HepG2 (cell line): ENCODE results near the gene SERBP1. TPM values are rescaled to one million over a fixed set of nuclear protein-coding genes. Genes with fewer than 3 reads are reported as not detected.

ENCODE experiments used
- ATAC-seq: fragments of 200-7000 bp; cut with Tn5 transposase; 3 replicates; pipeline ENCODE4 v1.9.1; 2020; ENCODE audit warnings: mild to moderate bottlenecking, moderate library complexity
- BruUV-seq: library from RNA; stranded (reverse); fragments of 400-500 nt; replicated peaks from 2 replicates; lab custom pipeline; 2021; lab: Mats Ljungman, UMichigan
- CTCF ChIA-PET: fragments of 300-600 bp; formaldehyde crosslinking; extraction: SDS; loops from one replicate; lab custom pipeline; 2021; ENCODE audit warnings: low total read pairs, inconsistent platforms, low intra/inter-chr PET ratio; lab: Yijun Ruan, JAX
- POLR2A ChIA-PET: fragments of 350-600 bp; sonication (Branson Sonifier 250); formaldehyde crosslinking; loops from one replicate; lab custom pipeline; 2020; ENCODE audit warnings: antibody characterized with exemption, inconsistent platforms; lab: Yijun Ruan, JAX
- DNase-seq: peaks from one replicate; pipeline ENCODE4 v3.0.0-alpha.2; 2015; ENCODE audit warnings: low spot score
- FAIRE-seq: peaks from 3 replicates; lab custom pipeline; 2011; peaks lifted over from hg19 to GRCh38; lab: Jason Lieb, UNC
- H2AFZ ChIP-seq: one replicate; pipeline ENCODE4 v1.6.1; 2011; ENCODE audit warnings: low read length, inconsistent platforms
- H3K27ac ChIP-seq: fragments of 300-600 bp; 3 replicates; pipeline ENCODE4 v1.8.0; 2011; ENCODE audit warnings: mixed run types, mild to moderate bottlenecking, mixed read lengths, low read length, inconsistent platforms; ENCODE audit not compliant: insufficient read depth; ENCODE audit errors: extremely low read length
- H3K27me3 ChIP-seq, 2 experiments: fragments of 200-600 bp in 1 of 2; 2 replicates in 1 of 2; 3 replicates in 1 of 2; pipeline versions ENCODE4 v1.6.0 to v1.8.0; 2011; ENCODE audit warnings: low read length in 2 of 2, mild to moderate bottlenecking in 2 of 2, moderate library complexity in 2 of 2, inconsistent platforms in 1 of 2; ENCODE audit not compliant: insufficient read depth in 2 of 2, control insufficient read depth in 1 of 2
- H3K36me3 ChIP-seq, 2 experiments: fragments of 200-600 bp in 1 of 2; replicated peaks in 1 of 2; 2 replicates in 1 of 2; 3 replicates in 1 of 2; pipeline versions ENCODE4 v1.5.1 to v1.8.0; 2011; ENCODE audit warnings: low read length in 2 of 2, inconsistent platforms in 1 of 2; ENCODE audit not compliant: insufficient read depth in 2 of 2, control insufficient read depth in 1 of 2
- H3K4me1 ChIP-seq: 2 replicates; pipeline ENCODE4 v1.5.1; 2012; ENCODE audit warnings: low read length, inconsistent platforms; ENCODE audit not compliant: insufficient read depth
- H3K4me2 ChIP-seq: 2 replicates; pipeline ENCODE4 v1.6.0; 2011; ENCODE audit warnings: low read depth, low read length, inconsistent platforms
- H3K4me3 ChIP-seq, 3 experiments: fragments of 200-600 bp in 1 of 3; sonication (generic), shearing (Covaris generic) in 1 of 3; replicated peaks in 1 of 3; 2 replicates each; pipeline ENCODE4 v1.5.1; 2011 to 2016; ENCODE audit warnings: low read length in 3 of 3, inconsistent platforms in 2 of 3, low read depth in 2 of 3, mild to moderate bottlenecking in 2 of 3, control low read depth in 1 of 3, mixed read lengths in 1 of 3; ENCODE audit not compliant: insufficient read depth in 1 of 3
- H3K79me2 ChIP-seq: one replicate; pipeline ENCODE4 v1.6.1; 2011; ENCODE audit warnings: low read length, inconsistent platforms; ENCODE audit not compliant: insufficient read depth
- H3K9ac ChIP-seq: 2 replicates; pipeline ENCODE4 v1.6.0; 2011; ENCODE audit warnings: mild to moderate bottlenecking, low read depth, low read length, inconsistent platforms; ENCODE audit not compliant: insufficient read depth
- H3K9me3 ChIP-seq: 2 replicates; pipeline ENCODE4 v1.5.1; 2012; ENCODE audit warnings: mild to moderate bottlenecking, low read length
- H4K20me1 ChIP-seq: 2 replicates; pipeline ENCODE4 v1.6.0; 2011; ENCODE audit warnings: inconsistent platforms, mild to moderate bottlenecking, low read length, moderate library complexity; ENCODE audit not compliant: insufficient read depth
- HOMEZ ChIP-seq: IDR thresholded peaks from 2 replicates; pipeline ENCODE4 v1.6.1; 2016; ENCODE audit warnings: low read depth
- KLF6 ChIP-seq: IDR thresholded peaks from 2 replicates; pipeline ENCODE4 v1.8.0; 2016; ENCODE audit warnings: missing biosample characterization, missing genetic modification reagents
- REPIN1 ChIP-seq: sonication (generic); formaldehyde crosslinking; IDR thresholded peaks from 2 replicates; pipeline ENCODE4 v1.8.0; 2022; ENCODE audit warnings: missing genetic modification reagents, low read depth, mild to moderate bottlenecking, borderline replicate concordance
- ZNF136 ChIP-seq: sonication (generic); formaldehyde crosslinking; IDR thresholded peaks from 2 replicates; pipeline ENCODE4 v1.8.1; 2022; ENCODE audit warnings: low read depth, mild to moderate bottlenecking, moderate library complexity, missing genetic modification reagents
- ZNF251 ChIP-seq: sonication (generic); formaldehyde crosslinking; IDR thresholded peaks from 2 replicates; pipeline ENCODE4 v1.9.0; 2021; ENCODE audit warnings: mild to moderate bottlenecking, missing genetic modification reagents
- ZNF274 ChIP-seq: sonication (generic); formaldehyde crosslinking; IDR thresholded peaks from 2 replicates; pipeline ENCODE4 v1.5.1; 2020; ENCODE audit warnings: mild to moderate bottlenecking, missing genetic modification reagents
- ZNF382 ChIP-seq: sonication (generic); formaldehyde crosslinking; IDR thresholded peaks from 2 replicates; pipeline ENCODE4 v1.5.0; 2020; ENCODE audit warnings: missing genetic modification reagents, mild to moderate bottlenecking, borderline replicate concordance
- ZNF646 ChIP-seq: sonication (generic); formaldehyde crosslinking; IDR thresholded peaks from 2 replicates; pipeline ENCODE4 v1.9.0; 2021; ENCODE audit warnings: mild to moderate bottlenecking, missing genetic modification reagents
- WGBS: methylation state at CpG from one replicate; pipeline ENCODE4 v1.1.6; 2017; ENCODE audit warnings: low lambda C conversion rate; 5-methylcytosine and 5-hydroxymethylcytosine counted together
- in situ Hi-C: cut with HindIII; loops from 2 replicates; pipeline ENCODE4 v1.10.0; 2017; ENCODE audit warnings: low pct_unique_long_range_greater_than_20kb; ENCODE audit not compliant: extremely low pct_ligation_motif_present
- intact Hi-C: fragments of 100-400 bp; cut with micrococcal nuclease; formaldehyde crosslinking; loops from one replicate; pipeline ENCODE4 v1.10.0; 2022; ENCODE audit not compliant: unreplicated experiment
- polyA plus RNA-seq, 8 experiments: library from polyadenylated mRNA; depleted of rRNA in 3 of 8; stranded (reverse) in 7 of 8; unstranded in 1 of 8; fragments of >200 nt; fragmentation: Illumina TruSeq in 4 of 8; extraction: Trizol in 4 of 8; gene quantifications; 2 replicates each; pipeline versions ENCODE4 v1.2.1 to v1.2.3, GENCODE V29; 2011 to 2016; ENCODE audit warnings: low read depth in 4 of 8, missing spikeins in 1 of 8, mixed read lengths in 1 of 8; ENCODE audit not compliant: insufficient read depth in 1 of 8
- total RNA-seq, 5 experiments: library from RNA; depleted of rRNA; stranded (reverse); fragments of >200 nt; fragmentation: Illumina TruSeq; extraction: Trizol; gene quantifications; 2 replicates each; pipeline ENCODE4 v1.2.3, GENCODE V29; 2016; ENCODE audit warnings: low read depth in 1 of 5
- TF ChIP-seq, protein P1 (sequence below): sonication (generic); formaldehyde crosslinking; IDR thresholded peaks from 2 replicates; pipeline ENCODE4 v1.4.0; 2020; ENCODE audit warnings: missing genetic modification reagents

Gene SERBP1
- total and polyA plus RNA-seq, 2 of the 13 experiments (the other 11 are each of a cell fraction or from before 2014, with no cell fraction given): 175 to 281 TPM

DNA sequence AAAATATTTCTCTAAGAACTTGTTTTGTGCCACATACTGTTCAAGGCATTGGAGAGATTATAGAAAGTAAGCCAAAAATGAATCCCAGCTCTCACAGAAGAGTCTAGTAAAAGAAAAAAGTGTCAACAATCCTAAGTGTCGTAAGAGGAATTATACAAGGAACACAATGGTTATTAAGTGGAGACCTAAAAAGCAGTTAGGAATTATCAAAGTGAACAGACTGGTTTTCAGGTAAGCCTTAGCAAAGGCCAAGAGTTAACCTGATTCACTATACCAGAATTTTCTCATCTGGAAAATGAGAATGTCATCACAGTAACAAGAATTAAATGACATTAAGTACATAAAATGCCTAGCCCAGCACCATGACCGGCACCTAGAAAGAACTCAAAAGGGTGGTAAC is 15.6 kb downstream of the SERBP1 start:
- Histone ChIP-seq H3K4me1 (peaks cover 8% of the 10 kb centered on the region), H3K79me2 (peaks cover 19% of the 10 kb centered on the region), H2AFZ (no peak overlapping the region), H3K4me3 (no peak overlapping the region), H3K9me3 (no peaks in the 10 kb centered on the region), H3K4me2 (no peak overlapping the region), H3K27ac (no peak overlapping the region), H3K36me3 (peaks cover 16 to 74% of the 10 kb centered on the region in 2 experiments), H3K27me3 (no peaks in the 10 kb centered on the region; a peak in 1 of 5 replicates), H3K9ac (no peak overlapping the region), H4K20me1 (peaks cover 40% of the 10 kb centered on the region)
- no peak for FAIRE-seq
- WGBS: 90% methylated on average over 2 of the region's 2 CpGs
- DNase-seq: no peak
- BruUV-seq: no TSS peak
- no peak for ATAC-seq
- ChIA-PET CTCF (no interaction called here), POLR2A (no interaction called here)
- intact Hi-C loops (no loop called here), in situ Hi-C loops (loop anchor here (25.0 kb wide), 1 partner anchor 477 kb away; no protein-coding TSS in a partner anchor)
- TF ChIP-seq ZNF382 (CRISPR knock-in tag): no peak
- no peak for TF ChIP-seq KLF6 (CRISPR knock-in tag)
- no peak for TF ChIP-seq ZNF136 (CRISPR knock-in tag)
- TF ChIP-seq ZNF251: no peak
- TF ChIP-seq, protein P1, sequence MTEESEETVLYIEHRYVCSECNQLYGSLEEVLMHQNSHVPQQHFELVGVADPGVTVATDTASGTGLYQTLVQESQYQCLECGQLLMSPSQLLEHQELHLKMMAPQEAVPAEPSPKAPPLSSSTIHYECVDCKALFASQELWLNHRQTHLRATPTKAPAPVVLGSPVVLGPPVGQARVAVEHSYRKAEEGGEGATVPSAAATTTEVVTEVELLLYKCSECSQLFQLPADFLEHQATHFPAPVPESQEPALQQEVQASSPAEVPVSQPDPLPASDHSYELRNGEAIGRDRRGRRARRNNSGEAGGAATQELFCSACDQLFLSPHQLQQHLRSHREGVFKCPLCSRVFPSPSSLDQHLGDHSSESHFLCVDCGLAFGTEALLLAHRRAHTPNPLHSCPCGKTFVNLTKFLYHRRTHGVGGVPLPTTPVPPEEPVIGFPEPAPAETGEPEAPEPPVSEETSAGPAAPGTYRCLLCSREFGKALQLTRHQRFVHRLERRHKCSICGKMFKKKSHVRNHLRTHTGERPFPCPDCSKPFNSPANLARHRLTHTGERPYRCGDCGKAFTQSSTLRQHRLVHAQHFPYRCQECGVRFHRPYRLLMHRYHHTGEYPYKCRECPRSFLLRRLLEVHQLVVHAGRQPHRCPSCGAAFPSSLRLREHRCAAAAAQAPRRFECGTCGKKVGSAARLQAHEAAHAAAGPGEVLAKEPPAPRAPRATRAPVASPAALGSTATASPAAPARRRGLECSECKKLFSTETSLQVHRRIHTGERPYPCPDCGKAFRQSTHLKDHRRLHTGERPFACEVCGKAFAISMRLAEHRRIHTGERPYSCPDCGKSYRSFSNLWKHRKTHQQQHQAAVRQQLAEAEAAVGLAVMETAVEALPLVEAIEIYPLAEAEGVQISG: no peak
- TF ChIP-seq HOMEZ: no peak
- no peak for TF ChIP-seq REPIN1 (CRISPR knock-in tag)
- no peak for TF ChIP-seq ZNF274
- no peak for TF ChIP-seq ZNF646 (CRISPR knock-in tag)
